GM18868 (cell line): ENCODE results near the gene CPLX1.
"Not testable (repeated sequence)": the region's sequence is repeated elsewhere in the genome, so short reads cannot be mapped to it uniquely, and the experiment has no call there.

ENCODE experiments used
- ATAC-seq: cut with Tn5 transposase; IDR thresholded peaks from one replicate; pipeline ENCODE4 v1.9.1; 2021; ENCODE audit warnings: mild to moderate bottlenecking, moderate library complexity; ENCODE audit not compliant: unreplicated experiment

CPLX1 gene

GRCh38 chr4:780716-781492 is 45.0 kb downstream of the CPLX1 start:
- ATAC-seq = no peak

- ATAC-seq = not testable (repeated sequence)
Measured at GRCh38 chr4:780255-780654, 45.7 kb downstream of the CPLX1 start.

DNA sequence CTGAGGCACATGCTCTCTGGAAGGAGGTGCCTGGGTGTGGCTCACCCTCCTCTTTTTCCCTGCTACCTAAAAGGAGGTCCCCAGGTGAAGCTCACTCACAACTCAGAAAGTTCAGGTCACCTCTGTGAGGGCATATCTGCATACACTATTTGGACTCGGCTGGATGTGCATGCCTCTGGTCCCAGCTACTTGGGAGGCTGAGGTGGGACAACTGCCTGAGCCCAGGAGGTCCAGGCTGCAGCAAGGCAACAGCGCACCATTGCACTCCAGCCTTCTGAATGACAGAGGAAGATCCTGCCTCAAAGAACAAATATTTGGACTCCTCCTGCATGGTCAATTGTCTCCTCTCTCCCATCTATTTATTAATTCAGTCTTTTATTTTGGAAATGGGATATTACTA is 46.4 kb downstream of the CPLX1 start:
- ATAC-seq = no peak

DNA sequence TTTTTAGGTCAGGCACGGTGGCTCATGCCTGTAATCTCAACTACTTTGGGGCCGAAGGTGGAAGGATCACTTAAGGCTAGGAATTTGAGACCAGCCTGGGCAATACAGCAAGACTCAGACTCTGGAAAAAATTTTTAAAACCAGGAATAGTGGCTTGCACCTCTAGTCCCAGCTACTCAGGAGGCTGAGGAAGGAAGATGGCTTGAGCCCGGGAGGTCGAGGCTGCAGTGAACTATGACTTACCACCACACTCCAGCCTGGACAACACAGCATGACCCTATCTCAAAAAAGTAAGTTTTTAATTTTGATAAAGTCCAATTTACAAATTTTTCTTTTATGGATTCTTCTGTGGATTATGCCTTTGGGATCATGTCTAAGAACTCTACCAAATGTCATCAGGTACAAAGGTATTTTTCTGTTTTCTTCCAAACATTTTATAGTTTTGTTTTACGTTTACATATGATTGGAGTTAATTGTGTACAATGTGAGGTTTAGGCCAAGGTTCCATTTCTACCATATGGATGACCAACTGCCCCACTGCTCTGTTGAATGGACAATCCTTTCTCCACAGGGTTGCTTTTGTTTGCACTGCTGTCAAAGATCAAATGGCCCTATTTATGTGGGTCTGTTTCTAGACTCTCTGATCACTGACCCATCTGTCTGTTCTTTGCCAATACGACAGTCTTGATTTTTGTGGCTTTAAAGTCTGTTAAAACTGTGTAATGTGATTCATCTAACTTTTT is 48.2 kb downstream of the CPLX1 start:
- no peak for ATAC-seq

- ATAC-seq = no peak
Measured at GRCh38 chr4:776743-777441, 49.0 kb downstream of the CPLX1 start.

- not testable (repeated sequence) for ATAC-seq
Measured at GRCh38 chr4:775485-775884, 50.4 kb downstream of the CPLX1 start.

GRCh38 chr4:774419-775092 is 51.4 kb downstream of the CPLX1 start:
- not testable (repeated sequence) for ATAC-seq

DNA sequence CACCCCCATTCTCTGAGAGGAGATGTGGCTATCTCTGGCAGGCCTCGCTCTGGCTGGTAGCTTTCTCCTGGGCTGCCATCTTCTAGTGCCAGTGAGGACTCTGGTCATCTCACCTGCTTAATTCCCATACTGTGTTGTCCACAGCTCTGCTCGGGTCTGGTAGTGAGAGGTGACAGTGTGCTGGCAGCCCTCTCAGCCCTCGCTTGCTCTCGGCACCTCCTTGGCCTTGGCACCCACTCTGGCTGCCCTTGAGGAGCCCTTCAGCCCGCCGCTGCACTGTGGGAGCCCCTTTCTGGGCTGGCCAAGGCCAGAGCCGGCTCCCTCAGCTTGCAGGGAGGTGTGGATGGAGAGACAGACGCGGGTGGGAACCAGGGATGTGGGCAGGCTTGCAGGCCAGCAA is 52.7 kb downstream of the CPLX1 start:
- no peak for ATAC-seq

DNA sequence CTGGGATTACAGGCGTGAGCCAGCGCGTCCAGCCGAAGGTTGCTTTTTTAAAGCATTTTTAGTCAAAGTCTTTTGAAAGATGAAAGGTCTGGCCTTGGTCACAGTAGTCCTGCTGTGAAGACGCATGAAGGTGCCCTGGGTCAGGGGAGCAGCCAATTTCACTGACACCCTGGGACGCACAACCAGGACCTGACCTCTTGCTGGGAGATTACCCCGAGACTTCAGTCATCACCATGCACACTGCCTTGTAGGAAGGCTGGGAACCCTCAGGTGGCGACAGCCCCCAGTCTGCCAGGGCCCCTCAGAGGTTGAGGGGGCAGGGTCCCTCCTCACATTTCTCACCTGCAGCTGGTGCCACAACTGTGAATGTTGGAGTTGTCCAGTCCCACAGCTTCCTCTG is 53.2 kb downstream of the CPLX1 start:
- ATAC-seq = no peak

DNA sequence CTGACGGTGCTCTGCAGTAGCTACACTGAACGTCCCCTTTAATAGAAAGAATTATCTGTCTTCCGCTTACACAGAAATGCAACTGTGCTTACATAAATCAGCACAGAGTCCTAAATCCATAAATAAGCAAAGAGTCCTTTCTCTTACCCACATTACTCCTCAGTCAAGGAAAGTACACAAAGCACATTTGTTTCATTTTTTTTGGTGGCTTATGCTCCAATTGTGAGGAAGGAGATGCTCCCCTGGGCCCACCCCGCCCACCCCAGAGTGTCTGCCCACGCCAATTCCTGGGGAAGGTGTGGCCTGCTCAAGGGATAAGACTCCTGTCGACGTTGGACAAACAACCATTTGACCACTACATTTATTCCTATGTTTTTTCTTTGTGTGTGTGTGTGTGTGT is 53.8 kb downstream of the CPLX1 start:
- no peak for ATAC-seq

DNA sequence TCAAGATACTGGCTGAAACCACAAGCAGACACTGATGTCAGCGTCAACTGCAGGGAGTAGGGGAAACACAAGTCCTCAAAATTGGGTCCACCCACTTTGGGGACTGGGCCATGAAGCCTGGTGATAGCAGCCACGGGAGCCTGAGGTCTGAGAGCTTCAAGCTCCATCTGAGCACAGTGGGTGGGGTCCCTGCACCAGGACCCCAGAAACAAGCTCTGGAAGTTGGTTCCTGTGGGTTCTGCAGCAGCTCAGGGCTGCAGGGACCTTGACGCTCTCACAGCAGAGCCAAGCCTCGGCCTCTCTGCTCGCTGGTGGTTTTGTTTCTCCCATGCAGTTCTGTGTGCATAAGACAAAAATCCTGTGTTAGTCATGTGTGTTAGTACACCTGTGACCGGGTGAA is 54.5 kb downstream of the CPLX1 start:
- ATAC-seq = no peak

GRCh38 chr4:770022-770421 is 55.9 kb downstream of the CPLX1 start:
- no peak for ATAC-seq

DNA sequence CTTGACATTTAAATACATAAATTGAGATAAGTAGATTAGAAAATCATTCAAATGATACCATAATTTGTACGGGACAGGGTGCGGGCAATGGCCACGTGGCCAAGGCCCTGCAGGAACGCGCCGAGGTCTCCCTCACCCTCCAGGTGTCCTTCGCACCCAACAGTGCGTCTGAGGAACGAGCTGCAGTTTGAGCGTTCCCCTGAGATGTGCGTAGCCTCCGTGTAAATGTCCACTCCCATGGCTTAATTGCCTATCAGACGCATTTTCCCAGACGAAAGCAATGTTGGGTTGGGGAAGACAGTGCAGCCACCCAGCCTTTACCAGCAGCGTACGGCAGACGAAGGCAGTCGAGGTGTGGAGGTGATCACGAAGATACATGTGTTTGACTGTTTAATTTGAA is 56.4 kb downstream of the CPLX1 start:
- no peak for ATAC-seq

GRCh38 chr4:768995-769394 is 56.9 kb downstream of the CPLX1 start:
- no peak for ATAC-seq

DNA sequence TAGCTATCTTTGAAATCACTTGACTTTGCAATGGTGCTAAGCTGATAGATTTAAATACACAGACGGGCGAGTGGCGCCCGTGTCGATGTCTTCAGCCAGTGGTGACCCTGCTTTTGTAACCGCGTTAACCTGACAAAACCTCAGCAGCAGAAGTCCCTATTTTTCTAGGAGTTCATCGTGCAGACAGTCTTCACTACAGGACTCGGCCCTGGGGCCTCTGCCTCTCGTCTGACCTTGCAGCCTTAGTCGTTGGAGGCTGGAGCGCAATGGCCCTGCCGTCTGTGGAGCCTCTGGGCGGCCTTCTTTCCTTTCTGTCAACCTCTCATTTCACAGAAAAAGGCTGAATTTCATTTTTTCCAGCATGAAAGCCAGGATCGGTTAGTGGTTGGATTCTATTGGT is 57.9 kb downstream of the CPLX1 start:
- no peak for ATAC-seq

GRCh38 chr4:766559-767283 is 59.2 kb downstream of the CPLX1 start:
- no peak for ATAC-seq

DNA sequence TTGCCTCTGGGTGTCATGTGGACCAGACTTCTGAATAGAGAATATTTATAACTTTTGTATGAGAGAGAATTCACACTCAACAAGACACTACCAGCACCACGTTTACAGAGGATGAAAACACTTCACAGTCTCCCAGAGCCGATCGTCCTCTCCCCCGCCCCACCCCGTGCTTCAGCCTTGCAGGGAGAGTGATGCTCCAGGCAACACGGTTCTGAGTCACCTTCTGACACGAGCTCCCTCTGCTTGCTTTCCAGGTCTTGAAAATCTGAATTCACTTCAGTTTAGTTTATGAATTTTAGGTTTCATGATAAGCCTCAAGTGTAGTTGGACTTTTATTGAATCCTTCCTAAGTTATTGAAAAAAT is 59.8 kb downstream of the CPLX1 start:
- no peak for ATAC-seq

DNA sequence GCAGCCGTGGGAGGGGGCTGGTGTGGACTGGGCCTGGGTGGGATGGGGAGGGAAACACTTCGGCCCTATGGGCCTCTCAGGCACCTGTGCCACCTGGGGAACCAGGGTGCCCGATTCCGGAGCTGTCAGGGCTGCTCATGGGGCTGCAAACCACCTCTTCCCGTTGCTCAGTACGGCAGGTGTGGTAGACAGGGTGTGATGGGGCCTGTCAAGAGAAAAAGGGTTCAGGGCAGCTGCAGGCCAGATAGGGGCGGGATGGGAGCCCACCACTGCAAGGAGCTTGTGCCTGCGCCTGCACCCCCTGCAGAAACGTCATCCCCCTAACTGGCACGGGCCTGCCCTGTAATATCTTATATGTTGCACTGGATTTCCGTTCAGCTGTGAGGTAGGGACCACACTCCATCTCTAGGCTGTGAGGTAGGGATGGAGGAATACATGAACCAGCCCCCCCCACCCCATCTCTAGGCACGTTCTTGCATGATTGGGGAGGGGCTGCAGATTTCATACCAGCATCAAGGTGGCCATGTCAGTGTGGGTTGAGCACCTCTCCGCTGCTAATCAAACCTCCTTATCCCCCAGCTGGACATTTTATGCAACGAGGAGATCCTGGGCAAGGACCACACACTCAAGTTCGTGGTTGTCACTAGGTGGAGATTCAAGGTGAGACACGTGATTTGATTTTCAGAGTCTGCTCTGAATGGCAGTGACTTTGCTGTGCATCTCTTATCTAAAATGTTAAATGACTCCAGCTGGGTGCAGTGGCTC is 61.3 kb downstream of the CPLX1 start:
- ATAC-seq = no peak

GRCh38 chr4:763922-764321 is 62.0 kb downstream of the CPLX1 start:
- ATAC-seq = no peak
